Colonic mucosa (tissue), 4 donors: Measurements from ENCODE around the gene THSD4. TPM values are rescaled to one million over a fixed set of nuclear protein-coding genes. Genes with fewer than 3 reads are reported as not detected.

Experiments used
- DNase-seq: peaks from one replicate; pipeline ENCODE4 v3.0.0-alpha.2; 2020
- H3K27ac ChIP-seq: fragments of 200-600 bp; one replicate; pipeline ENCODE4 v1.8.0; 2021
- H3K27me3 ChIP-seq: fragments of 200-600 bp; one replicate; pipeline ENCODE4 v1.8.0; 2021
- H3K36me3 ChIP-seq: fragments of 200-600 bp; one replicate; pipeline ENCODE4 v1.8.0; 2021
- H3K4me1 ChIP-seq: fragments of 200-600 bp; one replicate; pipeline ENCODE4 v1.8.0; 2021; ENCODE audit warnings: mild to moderate bottlenecking
- H3K4me3 ChIP-seq: fragments of 200-600 bp; one replicate; pipeline ENCODE4 v1.8.0; 2021
- H3K9ac ChIP-seq, 2 donors: one replicate each; pipeline ENCODE4 v1.7.0; 2013; ENCODE audit warnings: control low read depth in 2 of 2, low read depth in 2 of 2, low read length in 2 of 2
- H3K9me3 ChIP-seq: fragments of 200-600 bp; one replicate; pipeline ENCODE4 v1.8.0; 2021
- CTCF ChIP-seq: fragments of 200-600 bp; IDR thresholded peaks from one replicate; pipeline ENCODE4 v1.8.0; 2022; ENCODE audit warnings: antibody characterized with exemption, mild to moderate bottlenecking
- intact Hi-C: fragments of 100-400 bp; cut with DNase I; formaldehyde crosslinking; loops from one replicate; pipeline ENCODE4 v1.14.1; 2022
- total RNA-seq, 2 donors: library from RNA; stranded (reverse); fragmentation: NEBNext Ultra II Directional in 1 of 2; extraction: Animal tissue kit (Norgen Biotek cat#: 25700) in 1 of 2; gene quantifications; one replicate each; pipeline ENCODE4 v1.2.1, GENCODE V29; 2021
- donor health status: healthy.
- donor health status: DM: no; HTN: no; CAD: no.
- donor health status: DM: no; HTN: no; CAD: no.

The THSD4 gene
- total RNA-seq, 2 donors from 2014 or later = 18.8 to 23.5 TPM

- intact Hi-C loops = no loop called here
- Histone ChIP-seq H3K27ac (no peak overlapping the region), H3K4me3 (no peak overlapping the region), H3K9ac (no peak overlapping the region), H3K9me3 (no peaks in the 10 kb centered on the region), H3K36me3 (no peaks in the 10 kb centered on the region), H3K4me1 (no peaks in the 10 kb centered on the region), H3K27me3 (no peaks in the 10 kb centered on the region)
- TF ChIP-seq CTCF = no peak
- no peak for DNase-seq
Observed at GRCh38 chr15:71806452-71806931, 691.2 kb downstream of the THSD4 start.

DNA sequence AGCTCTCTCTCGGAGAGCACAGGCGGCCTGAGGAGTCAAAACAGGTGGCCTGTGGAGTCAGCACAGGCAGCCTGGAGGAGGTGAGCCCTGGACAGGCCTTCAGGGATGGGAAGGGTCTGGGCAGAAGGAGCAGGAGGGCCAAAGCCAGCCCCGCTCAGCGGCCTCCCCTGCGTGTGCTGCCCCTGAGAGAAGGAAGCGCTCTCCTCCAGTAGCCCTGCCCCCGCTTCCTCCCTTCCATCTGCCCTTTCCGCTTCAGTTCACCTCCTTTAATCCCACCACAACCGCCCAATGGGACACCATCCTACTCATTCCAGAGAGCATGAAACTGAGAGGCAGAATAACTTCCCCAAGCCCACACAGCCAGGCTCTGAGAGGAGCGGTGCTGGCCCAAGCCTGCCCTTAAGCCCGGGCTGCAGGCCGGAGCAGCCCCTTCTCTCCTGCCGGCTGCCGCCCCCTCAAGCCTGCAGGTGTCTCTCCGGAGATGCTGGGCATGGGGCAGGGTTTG lies 691.9 kb downstream of the THSD4 start:
- H3K9ac ChIP-seq = no peak overlapping the region
- no peak overlapping the region for H3K27ac ChIP-seq
- H3K36me3 ChIP-seq = no peaks in the 10 kb centered on the region
- H3K9me3 ChIP-seq = no peaks in the 10 kb centered on the region
- H3K4me3 ChIP-seq = no peak overlapping the region
- H3K27me3 ChIP-seq = no peaks in the 10 kb centered on the region
- intact Hi-C loops = no loop called here
- no peaks in the 10 kb centered on the region for H3K4me1 ChIP-seq
- no peak for TF ChIP-seq CTCF
- no peak for DNase-seq

- no peak for TF ChIP-seq CTCF
- intact Hi-C loops = no loop called here
- Histone ChIP-seq H3K27ac (no peak overlapping the region), H3K4me3 (no peak overlapping the region), H3K9me3 (no peaks in the 10 kb centered on the region), H3K27me3 (no peaks in the 10 kb centered on the region), H3K4me1 (no peaks in the 10 kb centered on the region), H3K36me3 (no peaks in the 10 kb centered on the region), H3K9ac (no peak overlapping the region)
- DNase-seq = no peak
Observed at GRCh38 chr15:71807691-71808091, 692.4 kb downstream of the THSD4 start.

- no peak overlapping the region for H3K4me3 ChIP-seq
- no peaks in the 10 kb centered on the region for H3K9me3 ChIP-seq
- DNase-seq = no peak
- no peak overlapping the region for H3K27ac ChIP-seq
- intact Hi-C loops = no loop called here
- H3K9ac ChIP-seq = no peak overlapping the region
- TF ChIP-seq CTCF = no peak
- H3K27me3 ChIP-seq = no peaks in the 10 kb centered on the region
- no peaks in the 10 kb centered on the region for H3K36me3 ChIP-seq
- no peaks in the 10 kb centered on the region for H3K4me1 ChIP-seq
Observed at GRCh38 chr15:71808311-71809020, 693.2 kb downstream of the THSD4 start.

DNA sequence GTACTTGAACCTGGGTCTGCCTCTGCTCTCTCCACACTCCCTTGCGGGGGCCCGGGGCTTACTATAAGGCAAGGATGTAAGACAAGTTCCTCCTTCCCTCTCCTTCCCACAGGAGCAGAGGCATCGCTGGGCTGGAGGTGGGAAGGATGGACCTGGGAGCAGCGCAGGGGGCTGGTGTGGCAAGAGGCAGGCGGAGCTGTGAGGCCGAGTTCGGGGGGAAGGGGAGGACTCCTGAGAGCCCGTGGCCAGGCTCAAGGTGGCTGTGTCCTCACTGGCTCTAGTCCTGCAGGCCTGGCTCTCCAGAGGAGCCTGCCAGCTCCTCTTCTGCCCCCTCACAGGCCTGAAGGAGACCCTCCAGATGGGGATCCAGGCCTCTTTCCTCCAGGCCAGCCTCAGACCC lies 694.1 kb downstream of the THSD4 start:
- no peak for TF ChIP-seq CTCF
- H3K9me3 ChIP-seq = no peaks in the 10 kb centered on the region
- H3K9ac ChIP-seq = no peak overlapping the region
- no peaks in the 10 kb centered on the region for H3K4me1 ChIP-seq
- H3K27ac ChIP-seq = no peak overlapping the region
- no peak overlapping the region for H3K4me3 ChIP-seq
- no peak for DNase-seq
- no peaks in the 10 kb centered on the region for H3K36me3 ChIP-seq
- no peaks in the 10 kb centered on the region for H3K27me3 ChIP-seq
- intact Hi-C loops = no loop called here
